HEK293T (cell line): ENCODE results near the gene IL22RA2.

Source experiments
- CTCF ChIA-PET: fragments of 350-600 bp; formaldehyde crosslinking; extraction: SDS; loops from one replicate; lab custom pipeline; 2021; ENCODE audit warnings: antibody characterized with exemption, inconsistent platforms; lab: Yijun Ruan, JAX
- POLR2A ChIA-PET: fragments of 350-600 bp; formaldehyde crosslinking; extraction: SDS; loops from one replicate; lab custom pipeline; 2020; ENCODE audit warnings: antibody characterized with exemption, inconsistent platforms; lab: Yijun Ruan, JAX
- DNase-seq: peaks from one replicate; pipeline ENCODE4 v3.0.0; 2012; ENCODE audit warnings: mixed read lengths; ENCODE audit errors: extremely low spot score
- ARNT ChIP-seq: fragments of 450-650 bp; IDR thresholded peaks from 2 replicates; pipeline ENCODE4 v1.6.1; 2017; ENCODE audit warnings: mild to moderate bottlenecking
- BHLHE40 ChIP-seq: fragments of 450-650 bp; IDR thresholded peaks from 2 replicates; pipeline ENCODE4 v1.6.1; 2016; ENCODE audit warnings: mild to moderate bottlenecking, moderate library complexity, borderline replicate concordance
- CTBP1 ChIP-seq: fragments of 450-650 bp; IDR thresholded peaks from 2 replicates; pipeline ENCODE4 v1.6.1; 2016; ENCODE audit warnings: borderline replicate concordance
- ELF4 ChIP-seq: fragments of 450-650 bp; IDR thresholded peaks from 2 replicates; pipeline ENCODE4 v1.6.1; 2017; ENCODE audit warnings: antibody characterized with exemption
- FOXA1 ChIP-seq: fragments of 450-650 bp; IDR thresholded peaks from 2 replicates; pipeline ENCODE4 v1.6.1; 2016; ENCODE audit warnings: mild to moderate bottlenecking
- FOXK2 ChIP-seq: fragments of 450-650 bp; IDR thresholded peaks from 2 replicates; pipeline ENCODE4 v1.6.1; 2016; ENCODE audit warnings: mild to moderate bottlenecking
- FOXM1 ChIP-seq: fragments of 450-650 bp; IDR thresholded peaks from 2 replicates; pipeline ENCODE4 v1.6.1; 2017; ENCODE audit warnings: mild to moderate bottlenecking, borderline replicate concordance
- HDGF ChIP-seq: fragments of 450-650 bp; IDR thresholded peaks from 2 replicates; pipeline ENCODE4 v1.6.1; 2017; ENCODE audit warnings: antibody characterized with exemption, borderline replicate concordance
- L3MBTL2 ChIP-seq: fragments of 450-650 bp; conservative IDR thresholded peaks from 2 replicates; pipeline ENCODE4 v1.6.1; 2016; ENCODE audit warnings: mild to moderate bottlenecking
- LEF1 ChIP-seq: fragments of 450-650 bp; IDR thresholded peaks from 2 replicates; pipeline ENCODE4 v1.6.1; 2017; ENCODE audit warnings: mild to moderate bottlenecking, borderline replicate concordance
- NFRKB ChIP-seq: fragments of 450-650 bp; IDR thresholded peaks from 2 replicates; pipeline ENCODE4 v1.6.1; 2016; ENCODE audit warnings: mild to moderate bottlenecking, moderate library complexity
- SP1 ChIP-seq: fragments of 450-650 bp; IDR thresholded peaks from 2 replicates; pipeline ENCODE4 v1.6.1; 2017
- SUZ12 ChIP-seq: fragments of 450-650 bp; IDR thresholded peaks from 2 replicates; pipeline ENCODE4 v1.6.1; 2016; ENCODE audit warnings: mild to moderate bottlenecking
- TARDBP ChIP-seq: fragments of 450-650 bp; IDR thresholded peaks from 2 replicates; pipeline ENCODE4 v1.6.1; 2016
- ZNF384 ChIP-seq: fragments of 450-650 bp; IDR thresholded peaks from 2 replicates; pipeline ENCODE4 v1.6.1; 2016
- TF ChIP-seq, protein P1 (sequence below): fragments of 450-650 bp; IDR thresholded peaks from 2 replicates; pipeline ENCODE4 v1.6.1; 2016

IL22RA2 gene

DNA sequence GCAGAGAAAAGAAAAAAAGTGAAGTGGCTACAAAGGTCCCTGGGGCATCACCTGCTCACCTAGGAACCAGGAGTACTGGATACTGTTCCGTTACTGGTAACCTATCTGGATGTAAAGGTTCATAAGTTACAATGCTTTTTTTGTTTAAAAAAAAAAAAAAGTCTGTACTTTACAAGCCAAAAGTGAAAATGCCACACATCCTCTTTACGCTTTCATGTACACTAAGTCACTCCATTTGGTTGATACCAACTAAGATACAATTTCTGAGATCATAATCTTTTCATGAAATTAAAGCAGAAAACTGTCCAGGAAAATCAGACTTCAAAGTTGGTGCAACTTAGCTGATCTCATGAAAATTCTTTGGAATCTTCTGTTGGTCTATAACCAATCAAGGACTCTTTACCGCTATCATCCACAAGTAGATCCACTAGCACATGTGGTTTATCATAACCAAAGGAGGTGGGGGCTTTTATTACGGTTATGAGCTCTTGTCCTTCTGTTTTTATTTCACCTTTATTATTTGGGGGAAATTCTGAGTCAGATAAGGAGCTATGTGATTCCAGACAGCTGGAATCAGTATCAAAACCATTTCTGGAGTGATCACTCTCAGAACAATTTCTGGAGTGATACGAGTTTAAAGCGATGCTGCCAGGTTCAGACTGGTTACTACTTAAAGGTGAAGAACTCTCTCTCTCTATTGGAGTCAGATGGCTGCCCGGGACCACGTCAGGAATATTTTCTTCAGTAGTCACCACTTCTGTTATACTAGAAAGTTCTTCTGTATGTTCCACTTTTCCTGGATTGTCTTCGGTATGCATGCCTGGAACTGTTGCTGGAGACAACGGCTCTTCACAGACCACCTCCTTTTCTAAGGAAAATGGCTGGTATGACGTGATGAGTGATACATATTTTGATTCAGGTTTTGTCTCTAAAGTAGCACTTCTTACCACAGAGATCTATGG is 24.5 kb upstream of the IL22RA2 start:
- TF ChIP-seq ARNT (no peak), SUZ12 (no peak)
- TF ChIP-seq, protein P1, sequence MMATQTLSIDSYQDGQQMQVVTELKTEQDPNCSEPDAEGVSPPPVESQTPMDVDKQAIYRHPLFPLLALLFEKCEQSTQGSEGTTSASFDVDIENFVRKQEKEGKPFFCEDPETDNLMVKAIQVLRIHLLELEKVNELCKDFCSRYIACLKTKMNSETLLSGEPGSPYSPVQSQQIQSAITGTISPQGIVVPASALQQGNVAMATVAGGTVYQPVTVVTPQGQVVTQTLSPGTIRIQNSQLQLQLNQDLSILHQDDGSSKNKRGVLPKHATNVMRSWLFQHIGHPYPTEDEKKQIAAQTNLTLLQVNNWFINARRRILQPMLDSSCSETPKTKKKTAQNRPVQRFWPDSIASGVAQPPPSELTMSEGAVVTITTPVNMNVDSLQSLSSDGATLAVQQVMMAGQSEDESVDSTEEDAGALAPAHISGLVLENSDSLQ, result no peak
- ChIA-PET POLR2A (no interaction called here), CTCF (no interaction called here)
- no peak for DNase-seq

DNA sequence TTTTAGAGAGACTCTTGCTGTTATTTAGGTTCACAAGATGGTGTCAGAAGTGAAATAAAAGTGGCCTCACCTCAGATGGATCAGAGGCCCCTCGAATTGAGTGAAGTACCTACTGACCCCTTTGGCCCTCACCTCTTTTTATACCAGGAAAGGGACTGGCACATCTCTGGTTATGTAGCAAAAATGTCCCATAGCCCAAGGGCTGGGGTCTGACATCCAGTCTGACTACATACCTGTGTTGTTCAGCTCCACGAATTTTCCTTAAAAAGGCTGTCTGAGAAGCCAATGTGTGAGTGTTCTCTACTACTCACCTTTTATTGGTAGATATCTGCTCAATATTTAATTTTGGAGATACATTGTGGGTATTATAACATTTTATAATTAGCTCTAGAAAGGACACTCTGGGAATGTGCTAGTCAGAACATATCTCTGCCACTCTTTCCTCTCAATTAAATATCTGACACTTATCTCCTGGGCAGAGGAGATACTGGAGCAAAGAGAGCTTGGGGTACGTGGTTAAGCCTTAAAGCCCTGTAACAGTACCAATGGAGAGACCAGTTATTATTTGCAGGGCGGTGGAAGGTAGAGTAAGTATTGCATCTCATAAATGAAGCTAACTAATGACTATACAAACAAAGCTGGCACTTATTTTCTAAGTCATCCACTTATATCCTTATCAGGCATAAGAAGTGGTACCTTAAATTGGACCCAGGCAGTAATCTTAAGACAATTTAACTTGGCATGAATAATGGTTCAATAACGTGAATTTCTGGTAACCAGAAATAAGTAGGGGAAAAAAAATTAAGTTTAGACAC is 20.0 kb upstream of the IL22RA2 start:
- ChIA-PET POLR2A (no interaction called here), CTCF (no interaction called here)
- TF ChIP-seq TARDBP, result no peak
- no peak for TF ChIP-seq FOXA1
- no peak for TF ChIP-seq BHLHE40
- TF ChIP-seq, protein P1, result no peak
- TF ChIP-seq FOXK2, result no peak
- no peak for TF ChIP-seq SP1
- TF ChIP-seq LEF1, result no peak
- DNase-seq, result no peak

DNA sequence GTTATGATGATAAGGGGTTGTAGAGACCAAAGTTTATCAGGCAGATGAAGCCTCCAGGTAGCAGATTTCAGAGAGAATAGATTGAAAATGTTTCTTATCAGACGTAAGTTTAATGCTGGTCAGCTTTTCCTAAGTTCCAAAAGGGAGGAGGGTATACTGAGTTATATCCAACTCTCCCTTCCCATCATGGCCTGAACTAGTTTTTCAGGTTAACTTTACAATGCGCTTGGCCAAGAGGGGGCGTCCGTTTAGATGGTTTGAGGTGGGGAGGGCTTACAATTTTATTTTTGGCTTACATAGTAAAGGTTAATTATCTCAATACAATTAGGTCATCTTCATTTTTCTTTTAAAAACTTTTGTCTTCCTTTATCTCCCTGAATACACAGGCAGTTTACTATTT is 19.4 kb upstream of the IL22RA2 start:
- POLR2A ChIA-PET, result no interaction called here
- TF ChIP-seq ARNT, result no peak
- no peak for TF ChIP-seq ELF4
- TF ChIP-seq BHLHE40, result no peak
- TF ChIP-seq CTBP1, result no peak
- no peak for TF ChIP-seq ZNF384
- TF ChIP-seq, protein P1, result no peak
- no peak for TF ChIP-seq FOXM1
- TF ChIP-seq NFRKB, result no peak
- TF ChIP-seq LEF1, result no peak
- TF ChIP-seq FOXA1, result no peak
- TF ChIP-seq HDGF, result no peak
- TF ChIP-seq FOXK2, result no peak
- TF ChIP-seq L3MBTL2, result no peak
- no peak for DNase-seq
- CTCF ChIA-PET, result no interaction called here

DNA sequence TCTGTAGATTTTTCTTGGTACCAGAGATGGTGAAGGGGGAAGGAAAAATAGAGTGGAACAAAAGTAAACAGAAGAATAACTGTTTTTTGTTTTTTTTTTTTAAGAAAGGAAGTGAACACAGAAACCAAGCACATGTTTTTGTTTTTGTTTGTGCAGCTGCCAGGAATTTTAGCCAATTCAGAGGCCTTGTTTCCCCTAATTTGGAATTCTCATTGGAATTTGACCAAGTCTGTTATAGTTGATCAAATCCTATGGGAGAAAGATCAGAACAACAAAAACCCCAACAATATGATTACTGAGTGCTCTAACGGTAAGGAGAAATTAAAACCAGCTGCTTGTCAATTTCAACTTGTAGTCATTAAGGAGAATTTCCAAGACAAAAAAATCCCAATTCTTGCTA is 18.2 kb upstream of the IL22RA2 start:
- CTCF ChIA-PET, result no interaction called here
- POLR2A ChIA-PET, result no interaction called here
- no peak for DNase-seq
- no peak for TF ChIP-seq FOXK2
- TF ChIP-seq HDGF, result no peak
- no peak for TF ChIP-seq SUZ12
- no peak for TF ChIP-seq TARDBP
- no peak for TF ChIP-seq ARNT
- TF ChIP-seq, protein P1, result no peak
- no peak for TF ChIP-seq FOXM1
- no peak for TF ChIP-seq SP1

DNA sequence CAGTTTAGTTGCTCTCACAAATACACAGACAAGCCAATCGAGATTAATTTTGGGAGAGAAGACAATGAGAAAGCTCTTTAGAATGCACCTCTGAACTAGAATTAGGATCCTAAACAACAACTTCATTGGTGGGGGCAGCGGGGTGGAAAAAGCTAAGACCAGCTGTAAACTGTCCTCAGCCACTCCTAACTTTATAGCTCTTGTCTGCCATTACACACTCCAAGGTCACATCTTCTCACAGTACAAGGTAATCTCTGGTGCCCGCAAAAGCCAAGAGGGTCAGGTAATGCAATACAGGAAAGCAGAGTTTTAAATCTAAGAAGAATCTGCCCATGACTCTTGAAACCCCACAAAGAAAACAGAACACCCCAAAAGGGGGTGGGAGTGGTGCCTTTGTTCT is 17.8 kb upstream of the IL22RA2 start:
- TF ChIP-seq ARNT (no peak), FOXM1 (no peak), FOXK2 (no peak), TARDBP (no peak), SP1 (no peak), BHLHE40 (no peak)
- no peak for DNase-seq
- POLR2A ChIA-PET, result no interaction called here
- CTCF ChIA-PET, result no interaction called here

DNA sequence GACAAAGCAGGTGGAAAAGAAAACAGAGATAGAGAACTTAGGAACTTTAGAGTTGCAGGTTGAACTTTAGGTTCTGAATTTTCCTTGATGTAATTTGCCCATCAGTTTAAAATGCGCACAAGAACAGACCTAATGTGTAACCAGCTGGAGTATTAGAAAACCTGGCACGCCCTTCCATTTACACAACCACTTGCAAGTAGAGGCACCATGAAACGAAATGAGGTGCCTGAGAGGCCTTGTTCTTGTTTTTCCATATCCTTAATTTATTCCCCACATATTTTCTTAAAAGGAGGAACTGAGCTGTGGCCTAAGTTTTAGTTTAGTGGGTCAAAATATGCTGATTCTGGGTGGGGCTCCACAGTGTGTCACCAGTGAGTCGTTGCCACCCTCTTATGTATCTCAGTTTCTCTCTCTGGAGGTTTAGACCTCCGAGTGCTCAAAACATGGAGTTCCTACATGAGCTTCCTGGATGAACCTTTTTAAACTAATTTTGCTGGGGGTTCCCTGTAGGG is 17.2 kb upstream of the IL22RA2 start:
- TF ChIP-seq ZNF384, result no peak
- TF ChIP-seq FOXA1, result no peak
- TF ChIP-seq ARNT, result no peak
- TF ChIP-seq FOXM1, result no peak
- TF ChIP-seq NFRKB, result no peak
- no peak for TF ChIP-seq FOXK2
- no peak for DNase-seq
- POLR2A ChIA-PET, result no interaction called here
- CTCF ChIA-PET, result no interaction called here
